Tibial artery (tissue), 4 donors: Measurements from ENCODE around the gene ATG16L2.

Source experiments
- DNase-seq, 2 donors: peaks; one replicate each; pipeline ENCODE4 v3.0.0-alpha.2; 2019
- H3K27ac ChIP-seq, 2 donors: fragments of 200-600 bp; sonication (generic) in 1 of 2; 1 replicate in 1 of 2; 2 replicates in 1 of 2; pipeline ENCODE4 v1.5.1; 2018 to 2019; ENCODE audit warnings: mild to moderate bottlenecking in 1 of 2
- H3K27me3 ChIP-seq, 2 donors: fragments of 200-600 bp; sonication (generic) in 1 of 2; one replicate each; pipeline versions ENCODE4 v1.5.1 to v1.6.0; 2016 to 2019
- H3K36me3 ChIP-seq, 3 donors: fragments of 200-600 bp; sonication (generic) in 2 of 3; one replicate each; pipeline ENCODE4 v1.5.1; 2016 to 2019; ENCODE audit warnings: mild to moderate bottlenecking in 2 of 3
- H3K4me1 ChIP-seq, 4 donors: fragments of 200-600 bp; sonication (generic) in 2 of 4; 1 replicate in 3 of 4; 2 replicates in 1 of 4; pipeline ENCODE4 v1.5.1; 2016 to 2019
- H3K4me3 ChIP-seq, 2 donors: fragments of 200-600 bp; sonication (generic) in 1 of 2; 1 replicate in 1 of 2; 2 replicates in 1 of 2; pipeline ENCODE4 v1.5.1; 2018 to 2019; ENCODE audit warnings: mild to moderate bottlenecking in 2 of 2
- H3K9me3 ChIP-seq, 3 donors: fragments of 200-600 bp; sonication (generic) in 1 of 3; one replicate each; pipeline ENCODE4 v1.5.1; 2016 to 2019
- CTCF ChIP-seq, 2 experiments: fragments of 200-600 bp in 1 of 2; fragments of 450-650 bp in 1 of 2; IDR thresholded peaks; one replicate each; pipeline ENCODE4 v1.5.1; 2017 to 2019; ENCODE audit warnings: antibody characterized with exemption in 2 of 2, mild to moderate bottlenecking in 1 of 2, moderate library complexity in 1 of 2
- intact Hi-C: fragments of 100-400 bp; cut with DNase I; formaldehyde crosslinking; loops from one replicate; pipeline ENCODE4 v1.15.0; 2023; ENCODE audit warnings: low total_unique reads

ATG16L2 gene

GRCh38 chr11:72842653-72843330, 28.6 kb downstream of the ATG16L2 start:
- intact Hi-C loops = no loop called here
- peaks cover 0 to 30% (median 7%) of the 10 kb centered on the region in 4 donors for H3K4me1 ChIP-seq
- no peak for TF ChIP-seq CTCF (IDR thresholded peaks at IDR 0.05)
- H3K4me3 ChIP-seq = no peak overlapping the region
- H3K27ac ChIP-seq = no peak overlapping the region
- H3K27me3 ChIP-seq = no peaks in the 10 kb centered on the region
- no peaks in the 10 kb centered on the region for H3K9me3 ChIP-seq
- H3K36me3 ChIP-seq = peaks cover 29 to 51% (median 42%) of the 10 kb centered on the region in 3 donors
- DNase-seq = no peak

- H3K4me3 ChIP-seq = no peak overlapping the region
- peaks cover 0 to 25% (median 0%) of the 10 kb centered on the region in 4 donors for H3K4me1 ChIP-seq
- H3K36me3 ChIP-seq = peaks cover 22 to 42% (median 39%) of the 10 kb centered on the region in 3 donors
- TF ChIP-seq CTCF (IDR thresholded peaks at IDR 0.05) = no peak
- intact Hi-C loops = no loop called here
- H3K27ac ChIP-seq = peak overlapping the region in 1 of 2 donors; percentile 46
- H3K9me3 ChIP-seq = no peaks in the 10 kb centered on the region
- H3K27me3 ChIP-seq = no peaks in the 10 kb centered on the region
- no peak for DNase-seq
Observed at GRCh38 chr11:72844356-72844755, 30.1 kb downstream of the ATG16L2 start.

- no peak for DNase-seq
- H3K36me3 ChIP-seq = peaks cover 0 to 6% (median 0%) of the 10 kb centered on the region in 3 donors
- no peak overlapping the region for H3K4me3 ChIP-seq
- intact Hi-C loops = loop anchor here (2.0 kb wide), 1 partner anchor 18 kb away; no protein-coding TSS in a partner anchor
- H3K27ac ChIP-seq = peak overlapping the region; percentile 57 to 64
- H3K4me1 ChIP-seq = peaks cover 0 to 43% (median 5%) of the 10 kb centered on the region in 4 donors
- H3K27me3 ChIP-seq = no peaks in the 10 kb centered on the region
- peak; percentile 61 to 68 for TF ChIP-seq CTCF (IDR thresholded peaks at IDR 0.05)
- no peaks in the 10 kb centered on the region for H3K9me3 ChIP-seq
Observed at GRCh38 chr11:72848846-72849466, 34.7 kb downstream of the ATG16L2 start.

- no peak for DNase-seq
- TF ChIP-seq CTCF (IDR thresholded peaks at IDR 0.05) = no peak
- Histone ChIP-seq H3K27me3 (no peaks in the 10 kb centered on the region), H3K4me3 (no peak overlapping the region), H3K4me1 (peaks cover 0 to 53% (median 7%) of the 10 kb centered on the region in 4 donors), H3K9me3 (no peaks in the 10 kb centered on the region), H3K27ac (peak overlapping the region; percentile 50 to 64), H3K36me3 (no peaks in the 10 kb centered on the region)
- intact Hi-C loops = no loop called here
Observed at GRCh38 chr11:72850832-72851231, 36.6 kb downstream of the ATG16L2 start.

GRCh38 chr11:72851726-72852125, 37.5 kb downstream of the ATG16L2 start:
- TF ChIP-seq CTCF (IDR thresholded peaks at IDR 0.05) = no peak
- intact Hi-C loops = no loop called here
- Histone ChIP-seq H3K27ac (peak overlapping the region; percentile 54 to 64), H3K4me3 (no peak overlapping the region), H3K9me3 (no peaks in the 10 kb centered on the region), H3K27me3 (no peaks in the 10 kb centered on the region), H3K36me3 (no peaks in the 10 kb centered on the region), H3K4me1 (peaks cover 0 to 62% (median 13%) of the 10 kb centered on the region in 4 donors)
- no peak for DNase-seq
